HG03064 (cell line): ENCODE data around the gene MBNL2.

Experiments
- ATAC-seq: cut with Tn5 transposase; IDR thresholded peaks from one replicate; pipeline ENCODE4 v1.9.1; 2021; ENCODE audit warnings: low read depth; ENCODE audit not compliant: unreplicated experiment

The MBNL2 gene

GRCh38 chr13:97288486-97288900, 66.4 kb downstream of the MBNL2 start:
- no peak for ATAC-seq

GRCh38 chr13:97289514-97290298, 67.6 kb downstream of the MBNL2 start:
- no peak for ATAC-seq

GRCh38 chr13:97295283-97296182, 73.4 kb downstream of the MBNL2 start:
- no peak for ATAC-seq

GRCh38 chr13:97296740-97297139, 74.6 kb downstream of the MBNL2 start:
- ATAC-seq, result no peak

- ATAC-seq, result no peak
These were observed 76.7 kb downstream of the MBNL2 start for GRCh38 chr13:97298816-97299215.

GRCh38 chr13:97300871-97301270, 78.7 kb downstream of the MBNL2 start:
- ATAC-seq, result no peak

GRCh38 chr13:97301382-97302095, 79.4 kb downstream of the MBNL2 start:
- ATAC-seq, result no peak

- no peak for ATAC-seq
These were observed 80.5 kb downstream of the MBNL2 start for GRCh38 chr13:97302611-97303010.

GRCh38 chr13:97306106-97306505, 84.0 kb downstream of the MBNL2 start:
- ATAC-seq, result no peak

GRCh38 chr13:97306645-97307044, 84.5 kb downstream of the MBNL2 start:
- ATAC-seq, result no peak

GRCh38 chr13:97307118-97307881, 85.2 kb downstream of the MBNL2 start:
- ATAC-seq, result no peak

- ATAC-seq, result no peak
These were observed 85.9 kb downstream of the MBNL2 start for GRCh38 chr13:97307882-97308624.

GRCh38 chr13:97308735-97309429, 86.7 kb downstream of the MBNL2 start:
- ATAC-seq, result no peak

GRCh38 chr13:97310809-97311436, 88.8 kb downstream of the MBNL2 start:
- no peak for ATAC-seq

- ATAC-seq, result no peak
These were observed 89.8 kb downstream of the MBNL2 start for GRCh38 chr13:97311956-97312355.

GRCh38 chr13:97313551-97314260, 91.6 kb downstream of the MBNL2 start:
- ATAC-seq, result no peak

GRCh38 chr13:97316390-97316789, 94.3 kb downstream of the MBNL2 start:
- no peak for ATAC-seq

- no peak for ATAC-seq
These were observed 95.8 kb downstream of the MBNL2 start for GRCh38 chr13:97317933-97318332.
